Esophagus squamous epithelium (tissue), 5 donors: Measurements from ENCODE around the gene CLBA1. TPM values are rescaled to one million over a fixed set of nuclear protein-coding genes. Genes with fewer than 3 reads are reported as not detected.

Experiments
- DNase-seq: peaks from one replicate; lab custom pipeline; 2025; lab: John Stamatoyannopoulos, UW
- H3K27ac ChIP-seq, 4 donors: fragments of 200-600 bp; sonication (generic); one replicate each; pipeline ENCODE4 v1.5.1; 2016 to 2019; ENCODE audit warnings: mild to moderate bottlenecking in 1 of 4
- H3K27me3 ChIP-seq, 4 donors: fragments of 200-600 bp; sonication (generic); 1 replicate in 3 of 4; 2 replicates in 1 of 4; pipeline versions ENCODE4 v1.5.1 to v1.6.0; 2017 to 2021; ENCODE audit warnings: antibody characterized with exemption in 1 of 4
- H3K36me3 ChIP-seq, 3 donors: fragments of 200-600 bp; sonication (generic); one replicate each; pipeline ENCODE4 v1.5.1; 2016 to 2019
- H3K4me1 ChIP-seq, 3 donors: fragments of 200-600 bp; sonication (generic); one replicate each; pipeline ENCODE4 v1.5.1; 2017 to 2019
- H3K4me3 ChIP-seq, 4 donors: fragments of 200-600 bp; sonication (generic); 1 replicate in 3 of 4; 2 replicates in 1 of 4; pipeline ENCODE4 v1.5.1; 2016 to 2019; ENCODE audit warnings: mild to moderate bottlenecking in 2 of 4, moderate library complexity in 1 of 4
- H3K9me3 ChIP-seq, 3 donors: fragments of 200-600 bp; sonication (generic); one replicate each; pipeline ENCODE4 v1.5.1; 2016 to 2019
- POLR2A ChIP-seq, 4 donors: fragments of 450-650 bp; IDR thresholded peaks; one replicate each; pipeline ENCODE4 v1.6.1; 2017; ENCODE audit warnings: antibody characterized with exemption in 4 of 4, mild to moderate bottlenecking in 4 of 4, moderate library complexity in 3 of 4
- WGBS, 2 donors: methylation state at CpG; one replicate each; pipeline ENCODE4 v1.1.5; 2018; 5-methylcytosine and 5-hydroxymethylcytosine counted together
- intact Hi-C: fragments of 100-400 bp; cut with DNase I; formaldehyde crosslinking; loops from one replicate; pipeline ENCODE4 v1.15.0; 2022
- total RNA-seq, 4 donors: library from RNA; depleted of rRNA; stranded (reverse); fragments of >200 nt; gene quantifications; one replicate each; pipeline ENCODE4 v1.1.0, GENCODE V29; 2016
- TF ChIP-seq, protein P1 (sequence below), 6 experiments: fragments of 450-650 bp in 4 of 6; fragments of 200-600 bp in 2 of 6; sonication (generic) in 2 of 6; IDR thresholded peaks; one replicate each; pipeline ENCODE4 v1.5.1; 2016 to 2019; ENCODE audit warnings: antibody characterized with exemption in 6 of 6, mild to moderate bottlenecking in 4 of 6, moderate library complexity in 4 of 6
- donor health status: DM: yes; HTN: yes; CAD: no.

CLBA1 gene
- total RNA-seq, 4 donors from 2014 or later, result 5.5 to 19.3 (median 7.3) TPM

GRCh38 chr14:105010891-105011291, 25.3 kb downstream of the CLBA1 start:
- WGBS, 2 donors, result 76 to 82% methylated on average over 7 to 15 of the region's 17 CpGs
- peaks cover 8 to 61% (median 34%) of the 10 kb centered on the region in 3 donors for H3K36me3 ChIP-seq
- no peak for DNase-seq
- TF ChIP-seq, protein P1, sequence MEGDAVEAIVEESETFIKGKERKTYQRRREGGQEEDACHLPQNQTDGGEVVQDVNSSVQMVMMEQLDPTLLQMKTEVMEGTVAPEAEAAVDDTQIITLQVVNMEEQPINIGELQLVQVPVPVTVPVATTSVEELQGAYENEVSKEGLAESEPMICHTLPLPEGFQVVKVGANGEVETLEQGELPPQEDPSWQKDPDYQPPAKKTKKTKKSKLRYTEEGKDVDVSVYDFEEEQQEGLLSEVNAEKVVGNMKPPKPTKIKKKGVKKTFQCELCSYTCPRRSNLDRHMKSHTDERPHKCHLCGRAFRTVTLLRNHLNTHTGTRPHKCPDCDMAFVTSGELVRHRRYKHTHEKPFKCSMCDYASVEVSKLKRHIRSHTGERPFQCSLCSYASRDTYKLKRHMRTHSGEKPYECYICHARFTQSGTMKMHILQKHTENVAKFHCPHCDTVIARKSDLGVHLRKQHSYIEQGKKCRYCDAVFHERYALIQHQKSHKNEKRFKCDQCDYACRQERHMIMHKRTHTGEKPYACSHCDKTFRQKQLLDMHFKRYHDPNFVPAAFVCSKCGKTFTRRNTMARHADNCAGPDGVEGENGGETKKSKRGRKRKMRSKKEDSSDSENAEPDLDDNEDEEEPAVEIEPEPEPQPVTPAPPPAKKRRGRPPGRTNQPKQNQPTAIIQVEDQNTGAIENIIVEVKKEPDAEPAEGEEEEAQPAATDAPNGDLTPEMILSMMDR (IDR thresholded peaks at IDR 0.05), result no peak
- TF ChIP-seq POLR2A (IDR thresholded peaks at IDR 0.05), result no peak
- no peaks in the 10 kb centered on the region for H3K9me3 ChIP-seq
- H3K4me3 ChIP-seq, result no peak overlapping the region
- intact Hi-C loops, result no loop called here
- no peak overlapping the region for H3K27ac ChIP-seq
- no peaks in the 10 kb centered on the region for H3K27me3 ChIP-seq
- H3K4me1 ChIP-seq, result peaks cover 6 to 44% (median 27%) of the 10 kb centered on the region in 3 donors

DNA sequence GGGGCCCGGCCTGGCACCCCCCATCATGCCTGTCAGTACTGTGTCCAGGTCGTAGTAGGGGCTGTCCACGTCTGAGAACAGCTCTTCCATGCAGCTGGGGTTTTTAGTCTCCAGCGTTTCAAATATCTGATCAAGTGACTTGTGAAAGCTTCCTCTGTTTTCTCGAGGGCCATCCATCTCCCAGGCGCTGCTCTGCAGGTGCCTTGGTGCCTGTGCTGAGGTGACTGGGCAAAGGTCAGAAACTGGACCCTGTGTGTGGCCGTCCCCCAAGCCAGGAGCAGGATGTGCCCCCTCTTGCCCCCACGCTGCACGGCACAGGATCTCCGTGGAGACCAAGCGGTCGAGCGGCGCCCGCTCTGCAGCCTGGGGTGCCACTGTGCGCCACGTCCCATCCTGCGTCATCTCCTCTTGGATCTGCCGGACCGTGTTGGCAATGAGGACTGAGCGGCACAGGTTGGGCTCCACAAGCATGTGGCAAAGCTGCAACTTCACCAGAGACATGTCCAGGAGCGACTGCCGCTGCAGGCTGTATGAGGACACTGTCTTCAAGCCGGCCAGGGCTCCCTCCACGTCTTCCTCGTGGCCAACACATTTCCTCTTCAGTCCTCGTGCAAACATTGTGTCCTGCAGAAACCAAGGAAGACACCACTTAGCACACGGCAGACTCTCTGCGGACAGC, 25.9 kb downstream of the CLBA1 start:
- 77 to 80% methylated on average over 1 to 16 of the region's 29 CpGs for WGBS, 2 donors
- no peak overlapping the region for H3K4me3 ChIP-seq
- intact Hi-C loops, result no loop called here
- no peak for TF ChIP-seq POLR2A (IDR thresholded peaks at IDR 0.05)
- TF ChIP-seq, protein P1 (IDR thresholded peaks at IDR 0.05), result no peak
- H3K27ac ChIP-seq, result no peak overlapping the region
- no peak for DNase-seq
- no peaks in the 10 kb centered on the region for H3K27me3 ChIP-seq
- peaks cover 10 to 48% (median 33%) of the 10 kb centered on the region in 3 donors for H3K4me1 ChIP-seq
- peaks cover 8 to 55% (median 34%) of the 10 kb centered on the region in 3 donors for H3K36me3 ChIP-seq
- H3K9me3 ChIP-seq, result no peaks in the 10 kb centered on the region

DNA sequence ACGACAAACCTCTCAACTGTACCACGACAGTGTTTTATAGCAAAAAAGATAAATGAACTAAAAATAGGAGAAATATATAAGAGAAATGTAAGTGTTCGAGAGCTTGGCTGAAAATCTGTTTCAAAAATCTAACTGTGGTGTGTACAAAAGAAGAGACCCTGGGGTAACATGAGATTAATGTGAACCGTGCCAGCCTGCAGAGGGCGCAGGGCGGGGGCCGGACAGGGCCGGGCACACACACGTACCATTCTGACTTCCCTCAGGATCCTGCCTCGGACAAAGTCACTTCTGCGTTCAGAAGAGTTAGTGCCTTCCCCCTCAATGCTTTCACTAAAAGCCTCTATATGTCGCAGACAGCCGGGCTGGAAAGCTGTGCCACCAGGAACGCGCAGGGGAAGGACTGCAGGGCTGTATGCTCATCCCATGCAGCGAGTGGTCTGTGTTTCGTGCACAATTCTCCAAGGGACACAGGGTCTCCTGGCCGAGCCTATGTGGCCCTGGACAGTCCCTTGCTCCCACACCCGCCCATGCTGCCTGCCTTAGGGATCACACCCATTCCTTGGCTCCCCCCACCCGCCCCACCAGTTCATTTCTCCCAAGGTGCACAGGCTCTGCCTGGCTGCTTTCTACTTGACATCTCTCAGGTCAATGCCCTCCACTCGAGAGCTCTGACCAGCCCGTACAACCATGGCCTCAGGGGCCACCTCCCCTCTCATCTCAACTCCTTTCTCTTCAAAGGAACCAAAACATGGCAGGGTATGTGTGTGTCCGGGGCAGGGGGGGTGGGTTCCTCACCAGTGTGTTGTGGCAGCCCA, 26.8 kb downstream of the CLBA1 start:
- Histone ChIP-seq H3K9me3 (no peaks in the 10 kb centered on the region), H3K4me3 (no peak overlapping the region), H3K27me3 (no peaks in the 10 kb centered on the region), H3K36me3 (peaks cover 8 to 46% (median 33%) of the 10 kb centered on the region in 3 donors), H3K27ac (peak overlapping the region in 1 of 4 donors; percentile 8), H3K4me1 (peaks cover 12 to 57% (median 40%) of the 10 kb centered on the region in 3 donors)
- no peak for DNase-seq
- 39 to 42% methylated on average over 11 to 14 of the region's 23 CpGs for WGBS, 2 donors
- intact Hi-C loops, result no loop called here
- no peak for TF ChIP-seq POLR2A (IDR thresholded peaks at IDR 0.05)
- TF ChIP-seq, protein P1 (IDR thresholded peaks at IDR 0.05), result peak in 3 of 6 experiments; percentile 21 to 50 (median 29)

DNA sequence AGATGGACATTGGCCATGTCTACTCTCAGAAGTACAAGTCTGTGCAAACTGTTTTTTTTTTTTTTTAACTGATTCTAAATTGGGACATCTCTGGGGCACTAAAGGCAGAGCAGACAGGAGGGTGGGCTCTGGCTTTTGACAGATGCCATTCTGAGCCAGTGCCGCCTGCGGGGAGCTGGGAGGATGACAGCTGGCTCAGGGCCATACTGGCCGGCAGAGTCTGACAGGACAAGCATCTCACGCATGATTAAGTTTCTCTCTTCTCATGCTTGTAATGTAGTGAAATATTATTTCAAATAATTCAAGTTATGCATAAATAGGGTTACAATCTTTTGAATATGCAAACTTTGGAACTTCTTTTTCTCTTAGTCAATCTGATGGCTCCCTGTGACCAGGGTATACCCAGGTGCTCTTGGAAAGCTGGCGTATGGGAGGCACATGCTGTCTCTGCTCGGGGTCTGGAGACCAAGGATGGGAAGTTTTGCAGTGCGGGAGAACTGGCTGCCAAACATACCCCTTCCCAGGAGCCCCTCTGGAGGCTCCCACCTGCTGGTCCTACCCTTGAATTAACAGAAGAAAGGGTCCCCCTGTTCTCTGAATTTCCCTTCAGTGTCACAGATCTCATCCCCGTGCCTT, 27.7 kb downstream of the CLBA1 start:
- intact Hi-C loops, result no loop called here
- 27 to 43% methylated on average over 6 to 8 of the region's 8 CpGs for WGBS, 2 donors
- peaks cover 12 to 66% (median 46%) of the 10 kb centered on the region in 3 donors for H3K4me1 ChIP-seq
- no peaks in the 10 kb centered on the region for H3K9me3 ChIP-seq
- DNase-seq, result no peak
- H3K27ac ChIP-seq, result peak overlapping the region in 2 of 4 donors; percentile 8 to 13
- H3K36me3 ChIP-seq, result peaks cover 2 to 37% (median 26%) of the 10 kb centered on the region in 3 donors
- H3K27me3 ChIP-seq, result no peaks in the 10 kb centered on the region
- TF ChIP-seq, protein P1 (IDR thresholded peaks at IDR 0.05), result no peak
- no peak for TF ChIP-seq POLR2A (IDR thresholded peaks at IDR 0.05)
- no peak overlapping the region for H3K4me3 ChIP-seq
